KMS-11 (cell line): ENCODE measurements around the gene PIEZO1.
A peak's percentile ranks its signal among the peaks of the same experiment; 100 is the strongest.

Experiments used
- H2AFZ ChIP-seq: fragments of 200-600 bp; sonication (generic); 2 replicates; pipeline ENCODE4 v1.6.1; 2016; ENCODE audit warnings: antibody characterized with exemption, mixed run types, low read depth
- H3K27ac ChIP-seq: fragments of 200-600 bp; sonication (generic); 2 replicates; pipeline ENCODE4 v1.6.1; 2016; ENCODE audit warnings: mild to moderate bottlenecking, mixed run types
- H3K27me3 ChIP-seq: fragments of 200-600 bp; sonication (generic); 2 replicates; pipeline ENCODE4 v1.6.1; 2017; ENCODE audit warnings: mild to moderate bottlenecking, low read depth, mixed run types, moderate library complexity; ENCODE audit not compliant: insufficient read depth
- H3K36me3 ChIP-seq: fragments of 200-600 bp; sonication (generic); 2 replicates; pipeline ENCODE4 v1.6.1; 2017; ENCODE audit warnings: mild to moderate bottlenecking, mixed run types; ENCODE audit not compliant: insufficient read depth
- H3K4me1 ChIP-seq: fragments of 200-600 bp; sonication (generic); 2 replicates; pipeline ENCODE4 v1.6.1; 2016; ENCODE audit warnings: mild to moderate bottlenecking, low read depth, mixed run types; ENCODE audit not compliant: poor library complexity, severe bottlenecking
- H3K4me2 ChIP-seq: fragments of 200-600 bp; sonication (generic); 2 replicates; pipeline ENCODE4 v1.7.0; 2016; ENCODE audit warnings: mild to moderate bottlenecking, mixed run types
- H3K4me3 ChIP-seq: fragments of 200-600 bp; sonication (generic); IDR thresholded peaks from 2 replicates; pipeline ENCODE4 v1.6.1; 2017; ENCODE audit warnings: low read depth, low read length, mixed read lengths; ENCODE audit not compliant: insufficient read depth
- H3K79me2 ChIP-seq: fragments of 200-600 bp; sonication (generic); 2 replicates; pipeline ENCODE4 v1.6.1; 2016; ENCODE audit warnings: low read depth, mixed run types; ENCODE audit not compliant: insufficient read depth
- H3K9ac ChIP-seq: fragments of 200-600 bp; sonication (generic); 2 replicates; pipeline ENCODE4 v1.6.1; 2016; ENCODE audit warnings: mild to moderate bottlenecking, mixed run types
- H4K20me1 ChIP-seq: fragments of 200-600 bp; sonication (generic); 2 replicates; pipeline ENCODE4 v1.6.1; 2016; ENCODE audit warnings: mild to moderate bottlenecking, mixed run types; ENCODE audit not compliant: insufficient read depth
- TF ChIP-seq, protein P1 (sequence below): fragments of 200-600 bp; sonication (generic); conservative IDR thresholded peaks from 2 replicates; pipeline ENCODE4 v1.6.1; 2017; ENCODE audit warnings: low read depth, mild to moderate bottlenecking, antibody characterized with exemption, low read length, moderate library complexity, mixed read lengths

The PIEZO1 gene

DNA sequence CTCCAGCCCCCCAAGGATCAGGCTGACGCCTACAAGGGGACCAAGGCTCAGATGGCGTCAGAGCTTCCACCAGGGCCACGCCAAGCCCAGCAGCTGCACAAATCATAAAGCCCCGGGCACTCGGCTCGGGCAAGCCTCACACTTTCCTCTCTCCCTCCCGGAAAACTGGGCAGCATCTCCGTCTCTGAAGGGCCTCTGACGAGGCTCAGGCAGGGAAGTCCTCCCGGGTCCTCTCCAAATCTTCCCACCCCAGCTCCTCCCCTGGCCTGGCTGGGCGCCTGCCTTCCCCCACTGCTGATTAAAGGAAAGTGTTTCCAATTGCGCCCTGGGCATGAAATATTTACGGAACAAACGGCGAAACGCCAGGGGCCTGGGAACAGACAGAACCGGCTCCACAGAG, 38.5 kb downstream of the PIEZO1 start:
- Histone ChIP-seq H3K36me3 (no peaks in the 10 kb centered on the region), H3K79me2 (peaks cover 36% of the 10 kb centered on the region; the same call in 1 of the 2 replicates), H3K4me1 (no peaks in the 10 kb centered on the region), H3K4me3 (no peak overlapping the region), H4K20me1 (peaks cover 18% of the 10 kb centered on the region; the same call in 1 of the 2 replicates), H2AFZ (no peak overlapping the region), H3K4me2 (no peak overlapping the region), H3K27me3 (no peaks in the 10 kb centered on the region), H3K9ac (no peak overlapping the region), H3K27ac (no peak overlapping the region)
- TF ChIP-seq, protein P1, sequence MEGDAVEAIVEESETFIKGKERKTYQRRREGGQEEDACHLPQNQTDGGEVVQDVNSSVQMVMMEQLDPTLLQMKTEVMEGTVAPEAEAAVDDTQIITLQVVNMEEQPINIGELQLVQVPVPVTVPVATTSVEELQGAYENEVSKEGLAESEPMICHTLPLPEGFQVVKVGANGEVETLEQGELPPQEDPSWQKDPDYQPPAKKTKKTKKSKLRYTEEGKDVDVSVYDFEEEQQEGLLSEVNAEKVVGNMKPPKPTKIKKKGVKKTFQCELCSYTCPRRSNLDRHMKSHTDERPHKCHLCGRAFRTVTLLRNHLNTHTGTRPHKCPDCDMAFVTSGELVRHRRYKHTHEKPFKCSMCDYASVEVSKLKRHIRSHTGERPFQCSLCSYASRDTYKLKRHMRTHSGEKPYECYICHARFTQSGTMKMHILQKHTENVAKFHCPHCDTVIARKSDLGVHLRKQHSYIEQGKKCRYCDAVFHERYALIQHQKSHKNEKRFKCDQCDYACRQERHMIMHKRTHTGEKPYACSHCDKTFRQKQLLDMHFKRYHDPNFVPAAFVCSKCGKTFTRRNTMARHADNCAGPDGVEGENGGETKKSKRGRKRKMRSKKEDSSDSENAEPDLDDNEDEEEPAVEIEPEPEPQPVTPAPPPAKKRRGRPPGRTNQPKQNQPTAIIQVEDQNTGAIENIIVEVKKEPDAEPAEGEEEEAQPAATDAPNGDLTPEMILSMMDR: no peak

DNA sequence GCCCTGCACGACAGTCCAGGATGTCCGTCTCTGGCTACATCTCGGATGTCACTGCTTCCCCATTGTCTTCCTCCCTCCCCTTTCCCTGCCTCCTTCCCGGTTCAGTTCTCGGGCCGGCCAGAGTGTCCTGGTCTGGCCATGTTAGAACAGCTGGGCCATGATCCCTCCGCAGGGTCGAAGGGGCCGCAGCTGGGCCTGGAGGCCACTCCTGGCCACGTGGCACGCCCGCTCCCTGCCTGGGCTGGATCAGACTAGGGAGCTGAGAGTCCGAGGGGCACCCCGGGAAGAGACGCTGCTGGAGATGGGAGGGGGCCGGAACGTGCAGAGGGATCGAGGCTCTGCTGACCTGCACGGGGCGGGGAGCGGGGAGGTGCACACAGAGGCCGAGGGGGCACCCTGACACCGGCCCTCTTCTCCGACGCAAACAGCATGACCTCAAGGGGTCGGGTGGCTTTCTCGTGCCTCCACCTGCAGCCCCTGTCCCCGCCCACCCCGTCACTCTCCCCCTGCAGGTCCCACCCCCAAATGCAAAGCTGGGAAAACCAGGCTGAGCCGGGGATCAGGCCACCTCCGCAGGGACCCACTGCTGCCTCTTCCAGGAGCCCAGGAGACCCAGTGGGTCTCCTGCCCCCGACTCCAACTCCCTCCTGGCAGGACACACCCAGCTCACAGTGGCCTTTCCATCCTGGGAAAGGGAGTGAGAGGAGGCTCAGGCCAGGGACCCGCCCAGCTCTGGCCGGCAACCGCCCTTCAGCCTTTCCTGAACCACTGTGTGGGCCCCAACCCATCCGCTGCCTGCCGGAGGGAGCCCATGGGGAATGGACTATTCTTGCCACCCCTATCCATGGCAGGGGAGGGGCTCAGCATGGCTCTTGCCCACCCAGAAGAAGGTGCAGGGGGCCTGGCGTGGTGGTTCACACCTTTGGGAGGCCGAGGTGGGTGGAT, 40.2 kb downstream of the PIEZO1 start:
- Histone ChIP-seq H3K36me3 (no peaks in the 10 kb centered on the region), H3K79me2 (peaks cover 21% of the 10 kb centered on the region; the same call in 1 of the 2 replicates), H3K4me2 (no peak overlapping the region), H2AFZ (no peak overlapping the region), H3K27me3 (no peaks in the 10 kb centered on the region), H3K27ac (no peak overlapping the region), H3K4me1 (no peaks in the 10 kb centered on the region), H3K4me3 (no peak overlapping the region), H4K20me1 (peaks cover 15% of the 10 kb centered on the region; the same call in 1 of the 2 replicates), H3K9ac (no peak overlapping the region)
- TF ChIP-seq, protein P1: no peak

DNA sequence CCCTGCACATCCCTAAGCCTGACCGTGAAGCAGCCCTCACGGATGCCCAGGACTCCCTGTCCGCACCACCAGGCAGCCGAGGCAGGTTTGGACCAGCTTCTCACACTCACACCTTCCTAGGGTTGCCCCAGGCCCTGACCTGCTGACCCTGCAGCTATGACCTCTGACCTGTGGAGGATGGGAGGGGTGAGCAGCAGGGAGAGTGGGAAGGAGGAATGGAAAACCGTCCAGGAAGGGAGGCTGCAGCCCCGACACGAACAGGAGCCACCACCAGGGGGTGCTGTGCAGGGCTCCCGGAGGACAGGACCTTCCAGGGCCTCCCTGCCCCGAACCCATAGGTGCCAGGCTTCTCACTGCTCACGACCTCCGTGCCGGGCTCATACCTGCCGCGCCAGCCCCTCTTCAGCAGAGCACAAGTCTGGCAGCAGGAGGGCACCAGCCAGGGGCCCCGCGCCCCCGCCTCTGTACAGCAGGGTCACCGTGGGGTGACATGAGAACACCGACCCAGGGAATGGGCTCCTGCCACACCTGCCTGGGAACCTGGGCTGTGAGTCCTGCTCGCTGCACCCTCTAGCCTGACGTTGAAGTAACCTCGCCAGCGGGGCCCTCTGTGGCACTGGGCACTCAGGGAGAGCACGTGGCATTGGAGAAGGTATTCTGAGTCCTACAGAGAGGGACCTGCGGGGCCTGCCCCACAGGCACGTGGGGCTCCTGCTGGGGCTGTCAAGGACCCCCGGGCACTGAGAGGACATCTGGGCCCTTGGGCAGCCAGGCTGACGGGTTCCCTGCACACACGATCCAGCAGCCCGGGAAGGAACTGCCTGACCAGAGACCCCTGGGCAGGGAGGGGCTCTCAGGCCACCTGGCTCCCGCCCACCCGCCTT, 41.1 kb downstream of the PIEZO1 start:
- Histone ChIP-seq H3K36me3 (no peaks in the 10 kb centered on the region), H3K27ac (no peak overlapping the region), H3K9ac (no peak overlapping the region), H3K4me1 (no peaks in the 10 kb centered on the region), H3K27me3 (no peaks in the 10 kb centered on the region), H4K20me1 (peaks cover 15% of the 10 kb centered on the region; the same call in 1 of the 2 replicates), H2AFZ (no peak overlapping the region), H3K79me2 (peaks cover 17% of the 10 kb centered on the region; the same call in 1 of the 2 replicates), H3K4me3 (no peak overlapping the region), H3K4me2 (no peak overlapping the region)
- TF ChIP-seq, protein P1: peak; percentile 88

DNA sequence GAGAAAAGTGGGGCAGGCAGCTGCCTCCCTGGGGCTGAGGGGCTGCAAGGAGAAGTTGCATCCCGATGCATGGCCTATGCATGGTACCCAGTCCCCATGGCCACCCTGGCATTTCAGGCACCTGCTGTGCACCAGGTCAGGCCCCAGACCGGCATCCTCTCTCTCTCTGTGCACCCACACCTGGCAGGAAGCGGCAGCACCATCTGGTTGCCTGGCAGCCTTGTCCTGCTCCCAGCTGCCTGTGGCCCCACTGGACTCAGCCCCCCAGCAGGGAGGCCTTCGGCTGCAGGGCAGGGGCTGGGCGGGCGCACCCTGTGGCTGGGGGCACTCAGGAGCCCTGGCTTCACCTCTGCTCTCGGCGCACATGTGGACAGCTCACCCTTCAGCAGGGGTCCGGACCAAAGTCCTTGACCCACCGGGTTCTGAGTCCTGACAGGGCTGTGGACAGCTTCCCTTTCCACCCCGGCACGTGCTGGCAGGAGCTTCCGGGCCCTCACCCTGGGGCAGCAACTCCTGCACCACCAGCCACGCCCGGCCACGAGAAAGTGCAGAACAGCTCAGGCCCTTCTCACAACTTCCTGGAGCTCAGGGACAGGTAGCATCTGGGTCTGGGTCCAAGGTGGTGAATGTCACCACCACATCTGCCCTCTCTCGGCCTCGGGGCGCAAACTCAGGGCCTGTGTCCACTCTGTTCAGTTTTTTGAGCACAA, 42.0 kb downstream of the PIEZO1 start:
- Histone ChIP-seq H4K20me1 (peaks cover 11% of the 10 kb centered on the region; the same call in 1 of the 2 replicates), H3K27ac (no peak overlapping the region), H3K9ac (no peak overlapping the region), H3K4me1 (no peaks in the 10 kb centered on the region), H3K27me3 (no peaks in the 10 kb centered on the region), H3K36me3 (no peaks in the 10 kb centered on the region), H3K79me2 (peaks cover 17% of the 10 kb centered on the region; the same call in 1 of the 2 replicates), H2AFZ (no peak overlapping the region), H3K4me2 (no peak overlapping the region), H3K4me3 (no peak overlapping the region)
- TF ChIP-seq, protein P1: no peak
